GM18507 (cell line): ENCODE measurements around the gene TRIM65.
"Not testable (repeated sequence)": the region's sequence is repeated elsewhere in the genome, so short reads cannot be mapped to it uniquely, and the experiment has no call there.

ENCODE experiments used
- DNase-seq: peaks from one replicate; pipeline ENCODE4 v3.0.0; 2011; ENCODE audit warnings: low read depth; ENCODE audit not compliant: insufficient read length; ENCODE audit errors: extremely low spot score
- FAIRE-seq: peaks from 2 replicates; lab custom pipeline; 2011; peaks lifted over from hg19 to GRCh38; lab: Jason Lieb, UNC

TRIM65 gene

GRCh38 chr17:75877752-75878173, 19.0 kb downstream of the TRIM65 start:
- peak; percentile 26 for FAIRE-seq
- DNase-seq: no peak

- DNase-seq (no peak), FAIRE-seq (no peak)
These were observed 19.6 kb downstream of the TRIM65 start for GRCh38 chr17:75876938-75877751.

GRCh38 chr17:75876190-75876937, 20.4 kb downstream of the TRIM65 start:
- FAIRE-seq (peak; percentile 9), DNase-seq (no peak)

DNA sequence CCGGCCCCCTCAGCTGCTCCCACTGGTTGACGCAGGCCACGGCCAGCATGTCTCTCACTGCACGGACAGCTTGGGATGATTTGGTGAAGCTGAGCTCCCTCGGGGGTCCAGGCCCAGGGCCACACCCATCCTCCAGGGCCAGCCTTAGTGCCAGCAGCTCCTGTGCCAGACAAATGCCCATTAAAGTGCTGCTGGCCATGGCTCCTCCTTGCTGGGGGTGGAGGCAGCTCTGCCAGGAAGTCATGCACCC, 20.9 kb downstream of the TRIM65 start:
- FAIRE-seq (no peak), DNase-seq (no peak)

DNA sequence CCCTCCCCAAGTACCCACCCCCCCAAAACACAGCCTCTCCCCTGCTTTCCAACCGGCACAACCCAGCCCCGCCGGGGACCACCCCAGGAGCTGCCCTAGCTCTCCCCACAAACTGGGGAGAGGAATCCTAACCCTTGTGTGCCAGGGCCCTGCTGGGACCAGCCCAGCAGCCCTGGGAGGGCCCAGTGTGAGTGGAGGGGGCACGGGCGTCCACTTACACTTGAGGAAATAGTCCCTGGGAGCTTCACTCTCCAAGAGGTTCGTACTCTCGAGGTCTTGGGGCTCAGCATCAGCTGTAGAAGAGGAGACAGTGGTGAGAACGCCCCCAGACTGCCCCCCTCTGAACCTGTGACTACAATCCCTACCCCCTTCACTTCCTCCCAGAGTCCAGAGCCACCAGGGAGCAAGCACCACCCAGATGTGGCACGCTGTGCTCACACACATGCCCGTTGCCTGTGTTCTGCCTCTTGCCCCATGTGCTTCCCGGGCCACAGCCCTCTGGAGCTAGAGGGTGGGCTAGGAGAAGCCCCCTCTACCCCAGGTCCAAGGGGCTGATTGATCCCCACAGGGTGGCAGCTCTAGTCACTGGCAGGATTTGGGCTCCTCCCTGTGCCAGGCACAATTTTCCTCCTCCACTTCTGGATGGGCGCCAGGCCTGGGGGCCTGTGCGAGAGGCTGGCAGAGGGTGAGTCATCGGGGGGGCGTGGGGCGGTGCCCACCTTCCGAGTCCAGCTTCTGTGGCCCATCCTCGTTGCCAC, 21.4 kb downstream of the TRIM65 start:
- FAIRE-seq: no peak
- DNase-seq: no peak

DNA sequence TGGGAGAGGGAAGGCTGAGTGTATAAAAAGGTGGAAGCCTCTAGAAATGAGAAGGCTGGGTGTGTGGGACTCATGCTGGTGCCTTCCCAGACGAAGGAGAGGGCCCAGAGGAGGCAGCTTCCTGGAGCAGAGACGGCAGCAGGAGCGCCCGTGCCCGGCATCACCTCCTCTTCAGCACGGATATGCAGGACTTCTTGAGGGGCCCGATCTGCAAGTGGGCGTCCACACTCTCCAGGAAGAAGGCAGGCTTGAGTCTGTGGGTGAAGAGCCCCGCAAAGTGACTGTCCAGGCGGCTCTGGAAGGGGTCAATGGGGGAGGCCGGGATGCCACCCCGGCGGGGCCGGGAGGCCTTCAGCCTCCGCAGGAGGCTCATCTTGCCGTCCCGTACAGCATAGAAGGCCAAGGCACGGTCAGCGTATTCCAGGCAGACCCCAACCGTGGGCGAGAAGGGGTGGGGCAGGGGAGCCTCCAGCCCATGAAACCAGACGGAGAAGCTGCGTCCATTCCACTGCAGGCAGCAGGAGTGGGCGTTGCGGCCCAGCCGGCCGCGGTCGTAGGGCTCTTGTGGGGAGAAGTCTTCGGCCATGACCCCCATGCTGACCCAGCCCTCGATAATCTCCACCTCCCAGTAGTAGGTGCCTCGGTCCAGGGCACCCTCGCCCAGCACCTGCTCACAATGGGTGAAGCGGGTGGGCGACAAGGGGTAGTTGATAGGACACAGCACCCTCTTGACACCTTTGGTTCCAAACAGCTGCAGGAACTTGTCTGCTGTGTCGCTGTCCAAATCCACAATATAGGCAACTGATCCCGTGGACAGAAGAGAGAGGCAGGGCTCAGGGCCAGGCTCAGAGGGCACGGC, 22.2 kb downstream of the TRIM65 start:
- no peak for FAIRE-seq

GRCh38 chr17:75873587-75874322, 23.0 kb downstream of the TRIM65 start:
- DNase-seq (no peak), FAIRE-seq (no peak)

More for the DNA sequence above, 22.2 kb downstream of the TRIM65 start:
- DNase-seq: no peak

DNA sequence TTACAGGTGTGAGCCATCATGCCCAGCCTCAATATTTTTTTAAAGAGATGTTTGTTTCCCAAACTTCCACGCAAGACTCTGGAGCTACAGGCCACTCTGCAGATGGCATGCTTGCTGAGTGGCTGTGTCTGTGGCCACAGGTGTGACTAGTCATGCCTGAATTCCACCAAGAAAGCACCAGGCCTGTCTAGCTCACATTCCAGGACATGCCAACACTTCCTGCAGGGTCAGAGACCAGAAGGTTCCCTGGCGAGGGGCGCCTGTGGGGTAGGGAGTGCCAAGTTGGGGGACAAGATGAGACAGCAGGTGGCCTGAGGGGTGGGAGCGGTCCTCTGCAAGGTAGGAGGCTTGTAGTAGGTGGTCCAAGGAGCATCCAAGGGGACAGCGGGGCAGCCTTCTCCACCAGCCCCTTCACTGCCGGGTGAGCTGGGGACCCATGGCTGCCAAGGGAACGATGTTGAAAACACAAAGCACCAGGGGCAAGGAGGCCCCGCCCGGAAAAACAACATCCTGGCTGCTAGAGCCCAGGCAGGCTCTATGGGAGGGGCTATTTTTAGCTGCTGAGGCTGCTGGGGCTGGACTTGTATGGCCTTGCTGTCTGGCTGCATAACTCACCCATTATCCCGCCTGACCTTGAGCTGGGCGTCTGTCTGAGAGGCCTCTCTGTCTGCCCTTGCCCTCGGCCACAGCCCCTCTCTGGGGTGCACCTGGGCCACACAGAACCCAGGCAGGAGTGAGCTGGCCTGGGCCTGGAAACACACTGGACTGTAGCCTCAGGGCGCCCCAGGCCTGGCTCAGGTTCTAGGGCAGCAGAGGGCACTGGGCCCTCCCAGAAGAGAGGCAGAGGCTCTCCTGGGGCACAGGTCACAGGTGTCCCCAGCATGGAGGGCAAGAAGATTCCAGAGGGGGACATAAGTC, 24.1 kb downstream of the TRIM65 start:
- DNase-seq: no peak
- no peak for FAIRE-seq

DNA sequence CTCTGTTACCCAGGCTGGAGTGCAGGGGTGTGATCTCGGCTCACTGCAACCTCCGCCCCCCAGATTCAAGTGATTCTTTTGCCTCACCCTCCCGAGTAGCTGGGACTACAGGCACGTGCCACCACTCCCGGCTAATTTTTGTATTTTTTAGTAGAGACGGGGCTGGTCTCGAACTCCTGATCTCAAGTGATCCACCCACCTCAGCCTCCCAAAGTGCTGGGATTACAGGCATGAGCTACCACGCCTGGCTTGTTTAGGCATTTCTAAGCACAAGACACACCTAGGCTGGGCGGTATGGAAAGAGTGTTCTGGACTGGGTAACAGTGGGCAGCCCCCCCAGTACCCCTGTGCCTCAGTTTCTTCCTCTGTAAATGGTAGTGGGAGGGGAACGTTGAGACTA, 26.5 kb downstream of the TRIM65 start:
- not testable (repeated sequence) for FAIRE-seq, DNase-seq

DNA sequence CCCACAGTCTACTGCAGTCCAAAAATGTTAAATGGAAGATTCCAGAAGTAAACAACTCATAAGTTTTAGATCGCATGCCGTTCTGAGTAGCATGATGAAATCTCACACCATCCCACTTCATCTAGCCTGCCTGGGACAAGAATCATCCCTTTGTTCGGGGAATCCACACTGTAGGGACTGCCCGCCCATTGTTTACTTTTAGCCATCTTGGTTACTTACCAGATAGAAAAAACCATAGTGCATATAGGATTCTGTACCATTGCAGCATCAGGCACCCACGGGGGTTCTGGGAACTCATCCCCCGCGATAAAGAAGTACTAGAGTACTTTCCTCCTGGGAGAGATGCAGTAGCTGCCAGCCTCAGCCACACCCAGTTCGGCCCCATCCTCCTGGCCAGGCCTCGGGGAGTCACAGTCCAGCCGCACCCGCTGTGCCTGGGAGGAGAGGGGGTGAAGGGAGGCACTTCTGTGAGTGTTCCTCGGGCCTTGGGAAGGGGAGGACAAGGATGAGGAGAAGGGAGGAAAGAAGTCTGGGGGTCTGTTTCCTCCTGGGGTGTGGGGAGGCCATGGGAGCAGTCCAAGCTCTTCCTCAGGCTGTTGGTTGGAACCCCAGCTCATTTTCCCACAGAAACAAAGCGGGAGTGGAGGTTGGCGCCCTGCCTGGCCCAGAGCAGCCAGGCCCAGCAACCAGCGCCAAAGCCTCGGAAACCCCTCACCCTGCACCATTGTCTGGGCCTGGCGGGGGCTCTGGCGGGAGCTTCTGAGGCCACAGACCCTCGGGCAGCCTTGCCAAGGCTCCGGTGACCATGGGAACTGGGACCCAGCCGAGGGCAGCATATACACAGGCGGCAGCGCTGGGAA, 27.2 kb downstream of the TRIM65 start:
- no peak for FAIRE-seq
- no peak for DNase-seq

GRCh38 chr17:75868730-75869281, 27.9 kb downstream of the TRIM65 start:
- FAIRE-seq, DNase-seq: not testable (repeated sequence)

GRCh38 chr17:75865404-75866188, 31.2 kb downstream of the TRIM65 start:
- FAIRE-seq, DNase-seq: not testable (repeated sequence)

GRCh38 chr17:75864887-75865286, 31.9 kb downstream of the TRIM65 start:
- not testable (repeated sequence) for DNase-seq, FAIRE-seq

- DNase-seq (no peak), FAIRE-seq (peak; percentile 87)
These were observed 32.3 kb downstream of the TRIM65 start for GRCh38 chr17:75864448-75864871.

- no peak for FAIRE-seq
- DNase-seq: no peak
These were observed 34.8 kb downstream of the TRIM65 start for GRCh38 chr17:75861927-75862317.

GRCh38 chr17:75859358-75859757, 37.4 kb downstream of the TRIM65 start:
- not testable (repeated sequence) for FAIRE-seq

More at GRCh38 chr17:75859358-75859757, 37.4 kb downstream of the TRIM65 start:
- not testable (repeated sequence) for DNase-seq
